ENCODE data around the gene HES3.

Gene HES3

DNA sequence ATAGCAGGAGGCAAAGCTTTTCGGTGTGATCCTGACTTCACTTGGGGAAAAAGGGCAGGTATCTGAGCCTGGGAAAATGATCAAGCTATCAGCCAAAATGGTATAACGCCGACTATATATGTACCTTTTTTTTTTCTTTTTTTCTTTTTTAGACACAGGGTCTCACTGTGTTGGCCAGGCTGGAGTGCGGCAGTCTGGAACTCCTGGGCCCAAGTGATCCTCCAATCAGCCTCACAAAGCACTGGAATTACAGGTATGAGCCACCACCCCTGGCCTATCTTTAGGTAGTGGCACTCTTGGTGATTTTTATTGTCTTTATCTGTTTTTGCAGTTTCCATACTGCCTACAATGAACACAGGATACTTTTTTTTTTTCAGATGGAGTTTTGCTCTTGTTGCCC, 6.9 kb upstream of the HES3 start:
- no peak for TF ChIP-seq ZFX (IDR thresholded peaks at IDR 0.05; ENCODE audit: borderline replicate concordance)
- TF ChIP-seq, protein P1, sequence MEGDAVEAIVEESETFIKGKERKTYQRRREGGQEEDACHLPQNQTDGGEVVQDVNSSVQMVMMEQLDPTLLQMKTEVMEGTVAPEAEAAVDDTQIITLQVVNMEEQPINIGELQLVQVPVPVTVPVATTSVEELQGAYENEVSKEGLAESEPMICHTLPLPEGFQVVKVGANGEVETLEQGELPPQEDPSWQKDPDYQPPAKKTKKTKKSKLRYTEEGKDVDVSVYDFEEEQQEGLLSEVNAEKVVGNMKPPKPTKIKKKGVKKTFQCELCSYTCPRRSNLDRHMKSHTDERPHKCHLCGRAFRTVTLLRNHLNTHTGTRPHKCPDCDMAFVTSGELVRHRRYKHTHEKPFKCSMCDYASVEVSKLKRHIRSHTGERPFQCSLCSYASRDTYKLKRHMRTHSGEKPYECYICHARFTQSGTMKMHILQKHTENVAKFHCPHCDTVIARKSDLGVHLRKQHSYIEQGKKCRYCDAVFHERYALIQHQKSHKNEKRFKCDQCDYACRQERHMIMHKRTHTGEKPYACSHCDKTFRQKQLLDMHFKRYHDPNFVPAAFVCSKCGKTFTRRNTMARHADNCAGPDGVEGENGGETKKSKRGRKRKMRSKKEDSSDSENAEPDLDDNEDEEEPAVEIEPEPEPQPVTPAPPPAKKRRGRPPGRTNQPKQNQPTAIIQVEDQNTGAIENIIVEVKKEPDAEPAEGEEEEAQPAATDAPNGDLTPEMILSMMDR (IDR thresholded peaks at IDR 0.05), result no peak
- no peak overlapping the region for H3K27ac ChIP-seq

DNA sequence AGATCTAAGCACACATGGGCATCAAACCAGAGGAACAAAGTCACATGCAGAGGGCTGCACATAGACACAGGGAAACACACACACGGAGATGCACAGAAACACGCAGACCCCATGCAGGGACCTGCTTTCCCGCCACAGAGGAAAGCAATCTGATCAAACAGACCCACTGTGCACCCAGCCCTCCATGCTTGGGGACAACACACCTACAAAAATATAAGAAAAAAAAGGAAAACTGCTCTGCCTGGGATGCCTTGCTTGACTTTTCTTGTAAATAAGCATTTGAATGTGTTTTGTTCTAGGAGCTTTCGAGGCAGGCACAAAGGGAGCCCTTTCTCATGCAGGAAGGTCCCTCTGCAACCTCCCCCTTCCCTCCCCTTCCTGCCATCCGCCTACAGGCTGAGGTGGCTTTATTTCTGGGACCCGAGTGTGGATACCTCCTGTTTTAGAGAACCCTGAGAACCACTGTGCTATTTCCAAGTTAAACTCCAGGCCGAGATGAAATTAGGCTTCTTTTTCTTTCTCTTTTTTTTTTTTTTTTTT, 4.7 kb upstream of the HES3 start:
- H3K27ac ChIP-seq, result no peak overlapping the region
- TF ChIP-seq, protein P1 (IDR thresholded peaks at IDR 0.05), result no peak
- no peak for TF ChIP-seq ZFX (IDR thresholded peaks at IDR 0.05; ENCODE audit: borderline replicate concordance)

DNA sequence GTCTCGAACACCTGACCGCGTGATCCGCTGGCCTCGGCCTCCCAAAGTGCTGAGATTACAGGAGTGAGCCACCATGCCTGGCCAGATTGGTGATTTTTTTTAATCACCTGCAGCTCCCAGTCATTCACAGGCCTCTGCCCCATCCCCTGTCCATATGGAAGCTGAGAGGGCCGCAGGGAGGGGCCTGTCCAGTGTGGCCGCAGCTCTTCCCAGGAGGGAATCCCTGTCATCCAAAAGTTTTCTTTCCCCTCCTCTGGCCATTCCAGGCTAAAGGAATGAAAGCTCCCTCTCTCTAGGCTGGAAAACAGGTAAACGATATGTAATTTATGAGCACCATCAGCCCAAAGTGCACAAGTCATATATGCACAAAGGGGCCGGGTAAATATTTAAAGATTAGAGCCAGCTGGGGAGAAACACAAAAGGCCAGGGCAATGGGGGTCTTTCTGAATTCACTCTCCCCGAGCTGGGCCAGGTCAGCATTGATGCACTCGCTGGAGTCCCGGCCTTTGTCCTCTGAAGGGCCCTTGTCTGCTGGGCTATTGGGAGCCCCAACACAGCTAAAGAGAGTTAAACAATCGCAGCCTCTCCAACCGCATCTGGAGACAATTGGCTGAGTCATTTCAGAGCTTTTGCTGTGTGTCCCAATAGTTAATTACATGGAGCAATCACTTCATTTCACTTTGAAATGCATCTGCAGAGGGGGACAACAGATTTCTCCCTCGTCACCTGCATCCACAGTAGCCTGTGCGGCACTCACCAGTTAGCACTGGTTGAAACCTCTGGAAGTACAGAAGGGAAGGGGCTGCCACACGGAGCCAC, 3.8 kb upstream of the HES3 start:
- H3K27ac ChIP-seq, result no peak overlapping the region
- TF ChIP-seq, protein P1 (IDR thresholded peaks at IDR 0.05), result no peak
- TF ChIP-seq ZFX (IDR thresholded peaks at IDR 0.05; ENCODE audit: borderline replicate concordance), result no peak

DNA sequence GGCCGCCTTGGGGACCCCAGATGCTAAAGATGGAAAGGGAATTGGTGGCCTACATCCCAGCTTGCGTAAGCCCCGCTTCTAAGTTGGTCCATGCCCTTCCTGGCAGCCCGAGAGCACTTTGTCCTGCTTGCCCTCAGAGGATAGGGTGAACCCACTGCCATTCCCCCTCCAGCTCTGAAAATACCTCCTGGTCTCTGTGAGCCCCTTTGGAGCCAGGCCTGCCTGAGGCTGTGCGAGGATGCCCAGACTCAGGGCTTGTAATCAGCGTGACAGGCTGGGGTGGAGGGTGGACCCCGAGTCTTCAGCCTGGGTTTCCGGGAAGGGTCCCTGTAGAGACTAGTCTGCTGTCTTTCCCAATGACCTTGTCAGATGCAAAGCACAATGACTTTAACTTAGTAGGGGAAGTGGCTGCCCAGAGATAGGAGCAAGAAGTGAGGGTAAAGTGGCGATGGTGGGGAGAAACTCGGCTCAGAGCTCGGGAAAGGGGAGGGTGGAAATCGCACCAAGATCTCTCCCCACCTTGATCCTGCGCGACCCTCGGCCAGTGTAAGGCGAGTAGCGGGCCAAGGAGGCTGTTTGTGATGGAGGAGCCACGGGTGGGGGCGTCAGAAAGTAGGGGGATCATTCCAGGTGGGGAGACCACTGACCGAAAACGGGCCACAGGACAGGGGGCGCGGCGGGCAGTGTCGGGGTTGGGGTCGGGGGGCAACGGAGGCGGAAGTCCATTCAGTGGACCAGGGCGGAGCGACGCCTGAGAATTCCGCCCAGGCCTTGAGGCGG, 2.7 kb upstream of the HES3 start:
- no peak overlapping the region for H3K27ac ChIP-seq
- no peak for TF ChIP-seq ZFX (IDR thresholded peaks at IDR 0.05; ENCODE audit: borderline replicate concordance)
- TF ChIP-seq, protein P1 (IDR thresholded peaks at IDR 0.05), result no peak

DNA sequence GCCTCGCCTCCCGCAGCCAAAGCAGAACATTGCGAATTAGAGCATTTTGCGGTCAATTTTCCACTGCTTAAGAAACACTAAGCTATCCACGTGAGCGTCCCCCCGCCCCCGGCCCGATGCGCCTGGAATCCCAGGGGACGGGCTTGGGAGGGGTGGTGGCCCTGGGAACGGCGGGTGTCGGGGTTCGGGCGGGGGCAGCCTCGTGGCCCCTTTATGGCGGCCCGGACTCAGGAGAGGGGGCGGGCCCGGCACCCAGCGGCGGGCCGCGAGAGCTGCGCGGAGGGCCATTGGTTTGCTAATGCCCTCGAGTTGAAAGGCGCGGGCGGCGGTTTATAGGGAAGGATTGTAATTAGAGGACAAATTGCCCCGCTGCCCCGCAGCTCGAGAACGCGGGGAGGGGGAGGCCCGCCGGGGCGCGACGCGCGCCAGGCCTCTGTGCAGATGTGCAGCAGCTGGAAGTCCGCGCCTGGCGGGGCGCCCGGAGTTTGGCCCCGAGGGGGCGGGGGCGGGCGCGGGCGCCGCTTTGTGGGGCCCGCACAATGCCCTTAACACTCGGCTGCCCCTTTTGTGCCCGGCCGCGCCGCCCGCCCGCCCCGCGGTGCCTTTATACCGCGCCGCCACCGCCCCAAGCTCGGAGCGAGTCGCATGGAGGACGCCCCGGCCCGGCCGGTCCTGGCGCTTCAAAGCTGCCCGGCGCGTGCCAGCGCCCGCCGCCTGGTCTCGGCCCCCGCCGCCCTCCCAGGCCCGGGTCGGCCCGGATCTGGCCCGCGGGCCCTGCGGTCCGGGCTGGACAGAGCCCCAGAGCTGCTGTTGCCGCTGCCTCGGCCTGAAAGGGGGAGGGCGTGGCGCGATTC, 1.9 kb upstream of the HES3 start:
- TF ChIP-seq, protein P1 (IDR thresholded peaks at IDR 0.05), result no peak
- no peak for TF ChIP-seq ZFX (IDR thresholded peaks at IDR 0.05; ENCODE audit: borderline replicate concordance)
- no peak overlapping the region for H3K27ac ChIP-seq

DNA sequence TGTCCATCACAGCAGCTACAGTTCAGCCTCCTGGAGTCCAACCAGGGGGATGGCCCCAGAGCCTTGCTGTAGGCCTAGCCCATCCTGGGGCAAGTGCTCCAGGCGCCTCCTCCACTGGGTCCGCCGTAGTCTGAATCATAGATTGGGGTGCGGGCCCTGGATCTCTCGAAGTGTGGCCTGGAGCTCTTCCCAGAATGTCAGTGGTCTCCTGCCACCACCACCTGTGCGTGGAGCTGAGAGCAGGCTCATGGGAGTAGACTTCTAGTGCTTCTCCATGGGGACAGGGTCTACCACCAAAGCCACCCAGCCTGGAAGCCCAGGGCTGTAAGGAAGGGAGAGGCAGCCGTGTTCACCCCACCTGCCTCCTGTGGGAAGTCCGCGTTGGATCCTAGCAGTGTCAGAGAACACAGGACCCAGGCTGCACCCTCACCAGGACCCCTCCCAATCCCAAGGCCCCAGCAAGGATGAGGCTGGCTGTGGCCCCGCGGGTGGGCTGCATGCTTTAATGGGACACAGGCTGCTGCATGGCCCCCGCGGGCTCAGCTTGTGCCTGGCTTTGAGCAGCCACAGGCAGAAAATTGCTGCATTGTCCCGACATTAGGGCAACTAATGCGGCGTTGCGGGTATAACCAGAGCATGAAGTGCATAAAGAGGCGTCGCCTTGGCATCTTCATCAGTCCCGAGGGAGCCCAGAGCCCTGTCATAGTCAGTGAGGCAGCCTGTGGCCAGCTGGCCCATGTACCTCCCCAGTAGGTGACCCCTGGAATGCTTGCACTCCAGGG, 735 bp upstream of the HES3 start:
- H3K27ac ChIP-seq, result no peak overlapping the region
- no peak for TF ChIP-seq ZFX (IDR thresholded peaks at IDR 0.05; ENCODE audit: borderline replicate concordance)
- TF ChIP-seq, protein P1 (IDR thresholded peaks at IDR 0.05), result no peak
